ENCODE data around the gene PLAAT2.
"Not testable (repeated sequence)": the region's sequence is repeated elsewhere in the genome, so short reads cannot be mapped to it uniquely, and the experiment has no call there.

Gene PLAAT2

DNA sequence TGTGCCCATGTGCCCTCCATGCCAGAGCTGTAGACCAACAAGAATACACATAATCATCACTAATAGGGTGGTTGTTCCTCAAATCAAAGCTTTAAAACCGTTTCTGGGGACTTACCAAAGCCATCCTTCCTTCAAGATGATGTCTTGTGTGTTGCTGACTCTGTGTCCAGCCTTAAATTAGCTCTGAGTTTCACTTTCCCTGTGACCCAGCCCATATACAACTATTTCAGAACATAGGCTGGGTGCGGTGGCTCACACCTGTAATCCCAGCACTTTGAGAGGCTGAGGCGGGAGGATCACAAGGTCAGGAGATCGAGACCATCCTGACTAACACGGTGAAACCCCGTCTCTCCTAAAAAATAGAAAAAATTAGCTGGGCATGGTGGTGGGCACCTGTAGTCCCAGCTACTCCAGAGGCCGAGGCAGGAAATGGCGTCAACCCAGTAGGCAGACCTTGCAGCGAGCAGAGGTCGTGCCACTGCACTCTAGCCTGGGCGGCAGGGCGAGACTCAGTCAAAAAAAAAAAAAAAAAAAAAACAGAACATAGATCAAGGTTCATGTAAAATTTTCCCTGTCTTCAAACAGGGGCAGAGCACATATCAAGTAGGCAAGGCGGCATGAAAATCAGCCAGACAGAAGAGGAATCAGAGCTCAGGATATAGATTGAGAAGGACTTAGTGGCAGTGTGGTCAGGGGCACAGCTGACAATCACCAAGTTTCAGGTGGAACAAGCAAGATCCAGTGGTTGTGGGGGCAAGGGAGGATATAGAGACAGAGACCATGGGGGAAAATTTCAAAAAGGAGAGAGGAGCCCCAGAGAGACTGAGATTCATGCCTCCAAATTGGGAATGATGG is at the start of gene PLAAT2:
PLAAT2 (minus strand) TSS at position 179 of the 855 bp plus-strand sequence; CDS start at position 124, 55 bp downstream.
- DNase-seq, result no peak

DNA sequence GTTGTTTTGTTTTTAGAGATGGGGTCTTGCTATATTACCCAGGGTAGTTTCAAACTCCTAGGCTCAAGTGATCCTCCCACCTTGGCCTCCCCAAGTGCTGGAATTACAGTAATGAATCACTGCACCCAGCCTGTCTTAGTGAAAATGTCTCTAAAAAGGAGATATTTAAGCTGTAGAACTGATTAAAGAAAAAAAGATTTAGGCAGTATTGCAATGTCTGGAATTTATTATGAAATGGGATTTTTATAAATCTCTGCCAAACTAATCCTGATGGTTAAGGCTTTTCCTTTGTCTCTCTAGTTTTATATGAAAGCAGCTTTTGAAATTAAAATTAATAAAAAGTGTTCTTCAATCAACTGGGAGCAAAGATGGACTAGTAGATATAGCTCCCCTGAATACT is 49.0 kb upstream of the PLAAT2 start:
- DNase-seq, result no peak

DNA sequence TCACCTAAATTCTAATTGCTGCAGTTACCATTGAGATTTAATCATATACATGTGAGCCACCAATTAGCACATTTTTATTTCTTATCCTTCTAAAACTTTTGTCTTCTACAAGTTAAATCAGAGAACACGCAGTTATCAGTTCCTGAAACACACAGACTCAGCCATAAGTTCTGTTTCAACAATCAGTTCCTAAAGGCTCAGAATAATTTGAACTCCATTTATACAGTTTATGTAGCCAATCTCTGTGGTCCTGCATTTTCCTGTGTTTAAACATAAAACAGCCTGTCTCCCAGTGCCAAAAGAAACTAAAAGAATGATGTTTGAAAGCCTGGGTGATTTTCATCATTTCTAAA is 48.2 kb upstream of the PLAAT2 start:
- no peak for DNase-seq

DNA sequence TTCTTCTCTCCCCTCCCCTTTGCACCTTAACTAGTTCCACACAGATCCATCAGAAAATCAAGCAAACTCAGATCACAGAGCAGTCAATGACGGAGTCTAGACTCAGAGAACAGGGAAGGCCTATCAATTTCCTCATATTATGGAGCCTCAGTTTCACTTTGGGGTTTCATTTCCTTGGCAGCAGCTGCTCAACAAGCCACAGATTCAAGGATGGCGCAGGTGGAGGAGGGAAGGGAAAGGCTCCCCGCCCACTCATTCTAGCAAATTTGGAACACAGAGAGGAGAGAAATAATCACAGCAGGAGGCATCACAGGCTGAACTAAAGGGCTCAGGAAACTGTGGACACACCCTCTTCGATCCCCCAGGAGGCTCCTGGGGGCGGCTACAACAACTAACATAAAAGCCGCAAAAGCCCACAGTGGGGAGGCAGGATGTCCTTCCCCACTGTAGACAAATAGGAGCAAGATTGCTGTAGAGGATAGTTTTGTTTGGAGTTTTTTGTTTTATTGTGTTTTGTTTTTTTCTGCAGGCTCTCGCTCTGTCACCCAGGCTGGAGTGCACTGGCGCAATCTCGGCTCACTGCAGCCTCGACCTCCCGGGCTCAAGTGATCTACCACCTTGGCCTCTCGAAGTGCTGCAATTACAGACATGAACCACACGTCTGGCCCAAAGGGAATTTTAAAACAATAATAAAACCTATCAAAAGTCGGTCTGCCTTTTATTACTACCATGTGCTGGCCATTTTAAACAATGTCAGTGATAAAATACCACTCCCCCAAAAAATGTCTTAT is 47.6 kb upstream of the PLAAT2 start:
- peak in 6 of 14 donors; percentile 22 to 65 (median 52) for DNase-seq

DNA sequence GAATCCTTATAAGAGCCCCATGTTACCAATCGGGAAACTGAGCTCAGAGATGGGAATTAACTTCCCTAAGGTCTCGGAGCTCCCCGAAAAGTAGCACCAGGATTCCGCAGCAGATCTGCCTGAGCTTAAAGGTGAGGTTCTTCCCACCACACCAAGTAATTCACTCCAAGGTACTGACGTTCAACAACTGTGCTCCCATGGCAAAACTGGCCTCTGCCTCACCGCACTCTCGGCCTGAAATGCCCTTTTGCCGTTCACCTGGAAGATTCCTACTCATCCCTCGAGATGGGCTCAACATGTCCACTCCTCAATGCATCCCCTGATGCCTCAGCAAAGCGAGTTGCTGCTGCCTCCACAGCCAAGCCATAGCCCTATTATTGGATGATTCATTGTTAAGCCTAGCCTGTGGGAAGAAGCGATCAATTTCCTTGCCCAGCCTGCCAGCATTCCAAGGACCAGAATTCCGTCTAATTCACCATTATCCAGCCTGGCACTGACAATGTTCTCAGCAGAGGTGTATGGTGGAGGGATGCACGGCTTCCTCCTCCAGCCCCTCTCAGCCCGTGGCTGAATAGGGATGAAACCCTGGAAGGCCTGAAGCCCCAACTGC is 46.9 kb upstream of the PLAAT2 start:
- peak in 3 of 14 donors; percentile 51 to 65 (median 60) for DNase-seq

GRCh38 chr11:63609536-63609935 is 46.4 kb upstream of the PLAAT2 start:
- peak in 10 of 14 donors; percentile 18 to 67 (median 49) for DNase-seq

GRCh38 chr11:63608353-63609345 is 45.5 kb upstream of the PLAAT2 start:
- DNase-seq, result no peak

- DNase-seq, result peak in 12 of 14 donors; percentile 12 to 77 (median 62)
Observed at GRCh38 chr11:63603180-63603518, 40.0 kb upstream of the PLAAT2 start.

DNA sequence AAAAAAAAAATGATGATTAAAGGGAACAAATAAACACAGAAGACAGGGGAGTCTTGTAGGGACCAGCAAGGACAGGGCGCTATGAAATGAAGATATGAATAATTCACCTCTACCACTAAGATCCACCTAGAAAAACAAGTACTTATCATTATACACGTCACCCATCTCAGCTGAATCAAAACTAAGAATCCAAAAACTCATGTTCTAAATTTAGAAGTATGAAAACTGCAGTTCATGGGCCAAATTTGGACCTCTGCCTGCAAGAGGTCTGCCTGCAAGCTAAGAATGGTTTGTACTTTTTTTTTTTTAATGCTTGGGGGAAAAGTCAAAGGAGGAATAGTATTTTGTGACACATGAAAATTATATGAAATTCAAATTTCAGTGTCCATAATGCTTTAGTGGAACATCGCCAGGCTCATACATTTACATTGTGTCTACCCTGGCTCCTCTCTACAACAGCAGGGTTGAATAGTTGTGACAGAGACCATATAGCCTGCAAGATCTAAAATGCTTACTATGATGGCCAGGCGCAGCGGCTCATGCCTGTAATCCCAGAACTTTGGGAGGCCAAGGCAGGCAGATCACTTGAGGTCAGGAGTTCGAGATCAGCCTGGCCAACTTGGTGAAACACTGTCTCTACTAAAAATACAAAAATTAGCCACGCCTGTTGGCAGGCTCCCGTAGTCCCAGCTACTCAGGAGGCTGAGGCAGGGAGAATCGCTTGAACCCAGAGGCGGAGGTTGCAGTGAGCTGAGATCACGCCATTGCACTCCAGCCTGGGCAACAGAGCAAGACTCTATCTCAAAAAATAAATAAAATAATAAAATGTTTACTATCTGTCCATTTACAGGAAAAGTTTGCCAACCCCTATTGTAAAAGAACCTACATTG is 39.4 kb upstream of the PLAAT2 start:
- DNase-seq, result not testable (repeated sequence)

GRCh38 chr11:63599211-63600122 is 36.3 kb upstream of the PLAAT2 start:
- DNase-seq, result peak in 4 of 14 donors; percentile 28 to 49 (median 33)

- no peak for DNase-seq
Observed at GRCh38 chr11:63598556-63598955, 35.4 kb upstream of the PLAAT2 start.

DNA sequence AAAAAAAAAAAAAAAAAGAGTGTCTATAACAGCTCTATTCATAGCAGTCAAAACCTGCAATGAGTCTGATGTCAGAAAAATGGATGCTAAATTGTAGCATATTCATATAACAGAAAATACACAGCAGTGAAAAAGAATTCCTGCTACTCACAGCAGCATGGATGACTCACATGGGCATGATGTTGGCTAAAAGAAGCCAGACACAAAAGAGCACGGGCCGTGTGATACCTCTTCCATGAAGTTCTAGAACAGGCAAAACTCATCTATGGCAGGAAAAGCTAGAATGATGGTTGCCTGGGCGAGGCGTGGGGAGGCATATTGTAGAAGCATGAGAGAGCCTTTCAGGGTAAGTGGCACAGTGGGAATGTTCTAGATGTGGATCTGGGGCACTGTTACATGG is 32.1 kb upstream of the PLAAT2 start:
- DNase-seq, result no peak

DNA sequence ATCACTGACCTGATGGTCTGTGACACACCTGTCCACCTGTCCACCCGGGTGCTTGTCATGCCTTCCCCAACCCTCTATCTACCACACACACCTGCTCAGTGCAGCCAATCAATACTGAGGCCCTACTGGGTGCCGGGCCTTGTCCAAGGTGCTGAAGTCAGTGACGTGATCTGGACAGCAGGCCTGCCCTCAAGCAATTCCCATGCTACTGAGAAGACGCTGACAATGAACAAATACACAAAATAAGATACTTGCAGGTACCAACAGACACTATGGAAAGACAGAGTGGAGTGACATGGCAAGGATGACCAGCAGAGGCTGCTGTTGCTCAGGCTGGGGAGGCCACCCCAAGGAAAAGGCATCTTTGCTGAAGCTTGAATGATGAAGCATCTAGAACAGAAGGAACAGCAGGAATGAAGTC is 29.8 kb upstream of the PLAAT2 start:
- peak in 2 of 14 donors; percentile 23 to 35 for DNase-seq

DNA sequence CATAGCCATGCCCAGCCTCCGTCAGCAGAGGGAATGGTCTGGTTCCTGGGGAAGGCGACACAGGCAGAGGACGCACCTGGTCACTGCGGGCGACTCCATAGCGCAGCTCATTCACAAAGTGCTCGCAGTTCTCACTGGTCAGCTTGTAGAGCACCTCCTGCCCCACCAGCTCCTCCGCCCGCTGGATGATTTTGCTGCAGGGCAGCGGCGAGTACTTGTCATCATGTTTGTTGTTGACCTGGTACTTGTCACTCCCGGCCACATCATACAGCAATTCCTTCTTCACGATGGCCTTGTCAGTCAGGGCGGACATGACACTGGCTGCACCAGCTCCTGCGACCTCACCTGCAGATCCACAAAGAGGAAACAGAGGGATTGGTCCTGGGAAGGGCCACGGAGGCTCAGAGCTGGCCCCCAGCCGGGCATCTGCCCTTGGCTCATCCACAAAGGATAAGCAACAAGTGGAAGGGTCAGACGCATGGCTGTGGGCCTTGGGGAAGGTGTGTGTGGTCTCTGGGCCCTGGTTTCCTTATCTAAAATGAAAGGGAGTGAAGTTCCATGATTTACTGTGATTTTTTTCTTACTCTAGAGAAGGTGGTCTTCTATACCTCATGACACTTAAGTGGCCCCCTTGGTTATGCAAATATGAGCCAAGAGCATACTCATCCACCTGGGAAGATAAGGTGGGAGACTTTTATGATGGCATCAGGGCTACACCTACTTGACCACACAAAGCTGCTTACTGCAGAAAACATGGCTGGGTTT is 27.0 kb upstream of the PLAAT2 start:
- no peak for DNase-seq

GRCh38 chr11:63589000-63589399 is 25.8 kb upstream of the PLAAT2 start:
- DNase-seq, result no peak

DNA sequence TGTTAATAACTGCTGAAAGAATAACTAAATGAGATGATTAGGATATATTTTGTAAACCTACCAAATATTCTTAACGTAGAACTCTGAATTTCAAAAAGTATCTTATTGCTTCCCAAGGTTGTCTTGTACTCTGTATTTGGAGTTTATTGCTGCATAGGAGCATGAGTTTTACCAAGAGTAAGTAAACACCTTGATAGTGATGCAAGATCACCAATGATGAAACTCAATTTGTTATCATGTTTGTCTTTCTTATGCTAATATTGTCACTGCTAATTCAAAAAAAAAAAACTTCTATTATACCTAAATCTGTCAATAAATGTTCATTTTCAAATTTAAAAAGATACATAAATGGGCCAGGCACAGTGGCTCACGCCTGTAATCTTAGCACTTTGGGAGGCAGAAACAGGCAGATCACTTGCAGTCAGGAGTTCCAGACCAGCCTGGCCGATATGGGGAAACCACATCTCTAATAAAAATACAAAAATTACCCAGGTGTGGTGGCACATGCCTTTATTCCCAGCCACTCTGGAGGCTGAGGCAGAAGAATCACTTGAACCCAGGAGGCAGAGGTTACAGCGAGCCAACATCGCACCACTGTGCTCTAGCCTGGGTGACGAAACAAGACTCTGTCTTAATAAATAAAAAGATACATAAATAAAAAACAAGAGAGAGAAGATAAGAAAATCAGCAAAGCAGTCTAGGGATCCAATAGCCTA is 23.4 kb upstream of the PLAAT2 start:
- no peak for DNase-seq

DNA sequence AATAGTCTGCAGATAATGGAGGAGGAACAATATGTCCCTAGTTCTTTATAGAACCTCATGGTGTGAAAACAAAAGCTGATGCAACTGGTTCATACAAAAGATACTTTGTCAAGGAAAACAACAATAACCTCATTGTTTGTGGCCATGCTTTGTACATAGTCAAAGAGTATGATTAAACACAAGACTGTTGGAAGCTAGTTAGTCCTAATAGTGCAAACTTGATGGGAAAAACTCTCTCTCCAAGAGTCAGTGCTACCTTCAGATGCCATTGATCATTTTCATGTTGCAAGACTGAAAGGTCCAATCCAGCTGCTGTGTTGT is 20.1 kb upstream of the PLAAT2 start:
- peak in 1 of 14 donors; percentile 55 for DNase-seq

DNA sequence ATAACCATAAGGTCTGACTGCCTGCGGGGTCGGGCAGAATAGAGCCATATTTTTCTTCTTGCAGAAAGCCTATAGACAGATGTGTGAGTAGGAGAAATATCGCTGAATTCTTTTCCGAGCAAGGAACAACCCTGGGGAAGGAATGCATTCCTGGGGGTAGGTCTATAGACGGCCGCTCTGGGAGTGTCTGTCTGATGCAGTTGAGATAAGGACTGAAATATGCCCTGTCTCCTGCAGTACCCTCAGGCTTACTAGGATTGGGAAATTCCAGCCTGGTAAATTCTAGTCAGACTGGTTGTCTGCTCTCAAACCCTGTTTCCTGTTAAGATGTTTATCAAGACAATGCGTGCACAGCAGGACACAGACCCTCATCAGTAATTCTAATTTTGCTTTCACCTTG is 18.0 kb upstream of the PLAAT2 start:
- not testable (repeated sequence) for DNase-seq
